Activated CD4-positive, alpha-beta T cell treated with anti-CD3 and anti-CD28 coated beads, Interleukin-2, amount 50 U/mL, for 4 hours (primary cell): Measurements from ENCODE around the gene AKT2.

ENCODE experiments used
- DNase-seq, 2 experiments: peaks; one replicate each; pipeline ENCODE4 v3.0.0-alpha.2; 2020

The AKT2 gene

GRCh38 chr19:40298026-40298425 lies 12.9 kb upstream of the AKT2 start:
- DNase-seq = no peak

- no peak for DNase-seq
Measured at GRCh38 chr19:40294560-40294959, 9.4 kb upstream of the AKT2 start.

- DNase-seq = no peak
Measured at GRCh38 chr19:40286971-40287421, 1.9 kb upstream of the AKT2 start.

- no peak for DNase-seq
Measured at GRCh38 chr19:40286235-40286970, 1.3 kb upstream of the AKT2 start.

GRCh38 chr19:40285353-40286234 lies 449 bp upstream of the AKT2 start:
- peak; percentile 96 to 97 for DNase-seq

GRCh38 chr19:40284251-40284500 lies 969 bp downstream of the AKT2 start:
- DNase-seq = no peak

- no peak for DNase-seq
Measured at GRCh38 chr19:40283414-40284250, 1.5 kb downstream of the AKT2 start.

- no peak for DNase-seq
Measured at GRCh38 chr19:40282920-40283319, 2.2 kb downstream of the AKT2 start.

GRCh38 chr19:40282209-40282580 lies 3.0 kb downstream of the AKT2 start:
- DNase-seq = no peak

GRCh38 chr19:40281381-40282208 lies 3.5 kb downstream of the AKT2 start:
- no peak for DNase-seq

- DNase-seq = no peak
Measured at GRCh38 chr19:40280608-40281221, 4.4 kb downstream of the AKT2 start.

GRCh38 chr19:40279761-40280607 lies 5.2 kb downstream of the AKT2 start:
- no peak for DNase-seq

- no peak for DNase-seq
Measured at GRCh38 chr19:40279120-40279551, 6.0 kb downstream of the AKT2 start.

GRCh38 chr19:40278361-40279035 lies 6.6 kb downstream of the AKT2 start:
- no peak for DNase-seq

GRCh38 chr19:40277356-40278059 lies 7.6 kb downstream of the AKT2 start:
- no peak for DNase-seq

- DNase-seq = peak in 1 of 2 experiments; percentile 12
Measured at GRCh38 chr19:40274585-40275544, 10.3 kb downstream of the AKT2 start.

GRCh38 chr19:40273469-40274360 lies 11.4 kb downstream of the AKT2 start:
- no peak for DNase-seq
